GM13976 (cell line): Measurements from ENCODE around the gene PLD2.

Experiments
- DNase-seq: peaks from one replicate; pipeline ENCODE4 v3.0.0; 2012; ENCODE audit warnings: low spot score
- CTCF ChIP-seq: IDR thresholded peaks from 2 replicates; pipeline ENCODE4 v1.5.1; 2012; ENCODE audit warnings: borderline replicate concordance, mild to moderate bottlenecking; ENCODE audit not compliant: insufficient read depth; ENCODE audit errors: extremely low read depth, missing control alignments, control extremely low read depth
- in situ Hi-C: fragments of 300-500 bp; cut with MboI; formaldehyde crosslinking; loops from one replicate; pipeline ENCODE4 v1.12.0; 2022; ENCODE audit warnings: low sequenced_read_pairs, mixed read lengths, inconsistent platforms; ENCODE audit not compliant: unreplicated experiment

The PLD2 gene, protein sequence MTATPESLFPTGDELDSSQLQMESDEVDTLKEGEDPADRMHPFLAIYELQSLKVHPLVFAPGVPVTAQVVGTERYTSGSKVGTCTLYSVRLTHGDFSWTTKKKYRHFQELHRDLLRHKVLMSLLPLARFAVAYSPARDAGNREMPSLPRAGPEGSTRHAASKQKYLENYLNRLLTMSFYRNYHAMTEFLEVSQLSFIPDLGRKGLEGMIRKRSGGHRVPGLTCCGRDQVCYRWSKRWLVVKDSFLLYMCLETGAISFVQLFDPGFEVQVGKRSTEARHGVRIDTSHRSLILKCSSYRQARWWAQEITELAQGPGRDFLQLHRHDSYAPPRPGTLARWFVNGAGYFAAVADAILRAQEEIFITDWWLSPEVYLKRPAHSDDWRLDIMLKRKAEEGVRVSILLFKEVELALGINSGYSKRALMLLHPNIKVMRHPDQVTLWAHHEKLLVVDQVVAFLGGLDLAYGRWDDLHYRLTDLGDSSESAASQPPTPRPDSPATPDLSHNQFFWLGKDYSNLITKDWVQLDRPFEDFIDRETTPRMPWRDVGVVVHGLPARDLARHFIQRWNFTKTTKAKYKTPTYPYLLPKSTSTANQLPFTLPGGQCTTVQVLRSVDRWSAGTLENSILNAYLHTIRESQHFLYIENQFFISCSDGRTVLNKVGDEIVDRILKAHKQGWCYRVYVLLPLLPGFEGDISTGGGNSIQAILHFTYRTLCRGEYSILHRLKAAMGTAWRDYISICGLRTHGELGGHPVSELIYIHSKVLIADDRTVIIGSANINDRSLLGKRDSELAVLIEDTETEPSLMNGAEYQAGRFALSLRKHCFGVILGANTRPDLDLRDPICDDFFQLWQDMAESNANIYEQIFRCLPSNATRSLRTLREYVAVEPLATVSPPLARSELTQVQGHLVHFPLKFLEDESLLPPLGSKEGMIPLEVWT

DNA sequence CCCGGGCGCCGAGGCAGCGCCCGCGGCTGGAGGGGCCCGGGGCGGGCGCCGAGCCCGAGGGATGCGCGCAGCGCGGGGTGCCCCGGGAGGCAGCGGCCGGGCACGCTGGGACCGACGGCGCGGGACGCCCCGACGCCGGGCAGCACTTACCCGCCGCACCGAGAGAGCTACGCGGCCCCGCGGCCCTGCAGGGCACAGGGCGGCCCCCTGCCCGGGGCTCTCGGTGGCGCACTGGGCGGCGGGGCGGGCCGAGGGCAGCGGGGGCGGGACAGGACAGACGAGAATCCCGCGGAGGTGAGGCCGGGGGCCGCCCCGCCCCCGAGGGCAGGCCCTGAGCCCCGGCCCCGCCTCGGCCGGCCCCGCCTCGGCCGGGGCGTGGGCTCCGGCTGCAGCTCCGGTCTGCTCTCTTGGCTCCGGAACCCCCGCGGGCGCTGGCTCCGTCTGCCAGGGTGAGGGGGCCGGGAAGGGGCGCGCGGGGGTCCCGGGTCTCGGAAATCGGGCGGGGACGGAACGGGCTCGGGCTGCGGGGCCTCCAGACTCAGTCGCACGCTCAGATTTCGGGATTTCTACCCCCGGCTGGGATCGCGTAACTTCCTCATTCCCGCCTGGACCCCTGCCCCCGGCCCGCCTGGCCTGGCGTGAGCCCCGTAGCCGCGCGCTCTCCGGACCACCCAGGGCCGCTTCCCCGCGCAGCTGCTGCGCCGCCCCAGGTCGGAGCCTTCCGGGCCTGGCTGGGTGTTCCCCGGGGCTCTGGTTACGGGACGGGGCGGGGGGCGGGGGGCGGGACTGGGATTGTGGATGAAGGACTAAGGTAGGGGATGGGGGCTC, at the start of gene PLD2:
PLD2 (plus strand) TSS at position 376 of the 828 bp plus-strand sequence. CDS start 621 bp downstream, outside the sequence.
- in situ Hi-C loops: no loop called here
- DNase-seq: peak; percentile 100
- no peak for TF ChIP-seq CTCF

- in situ Hi-C loops: no loop called here
- no peak for DNase-seq
- TF ChIP-seq CTCF: no peak
Observed at GRCh38 chr17:4759776-4760236, 47.1 kb upstream of the PLD2 start.

DNA sequence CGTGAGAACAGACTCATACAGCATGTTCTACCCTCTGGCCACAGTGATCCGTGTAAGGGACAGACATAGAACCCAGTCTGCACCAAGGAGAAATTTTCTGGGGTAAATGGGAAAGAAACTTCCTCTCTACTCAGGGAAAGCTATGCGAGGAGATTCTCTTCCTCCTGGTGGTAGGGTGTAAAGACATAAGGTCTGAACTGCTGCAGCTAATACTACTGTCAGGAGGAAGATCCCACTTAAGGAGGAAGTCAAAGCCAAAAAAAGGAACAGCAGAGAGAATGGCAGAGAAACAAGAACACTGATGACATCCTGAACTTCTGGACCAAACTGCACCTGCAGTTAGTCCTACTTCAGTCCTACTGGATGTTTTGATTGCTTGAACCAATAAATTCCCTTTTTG, 42.4 kb upstream of the PLD2 start:
- no peak for TF ChIP-seq CTCF
- no peak for DNase-seq
- in situ Hi-C loops: no loop called here

DNA sequence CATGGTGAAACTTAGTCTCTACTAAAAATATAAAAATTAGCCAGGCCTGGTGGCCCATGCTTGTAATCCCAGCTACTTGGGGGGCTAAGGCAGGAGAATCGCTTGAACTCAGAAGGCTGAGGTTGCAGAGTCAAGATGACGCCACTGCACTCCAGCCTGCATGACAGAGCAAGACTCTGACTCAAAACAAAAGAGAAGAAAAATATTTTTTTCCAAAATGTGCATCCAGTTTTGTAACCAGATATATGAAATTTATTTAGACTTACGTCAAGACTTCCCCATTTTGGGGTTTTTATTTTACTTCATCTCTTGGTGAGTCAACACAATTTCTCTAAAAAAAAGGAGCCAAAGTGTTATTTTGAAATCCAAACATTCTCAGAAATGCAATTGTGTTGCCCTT, 40.8 kb upstream of the PLD2 start:
- no peak for DNase-seq
- in situ Hi-C loops: no loop called here
- TF ChIP-seq CTCF: no peak

GRCh38 chr17:4766723-4767122, 40.2 kb upstream of the PLD2 start:
- DNase-seq: no peak

More at GRCh38 chr17:4766723-4767122, 40.2 kb upstream of the PLD2 start:
- no peak for TF ChIP-seq CTCF
- in situ Hi-C loops: no loop called here
